GM13976 (cell line): ENCODE data around the gene ARHGAP6.

ENCODE experiments used
- DNase-seq: peaks from one replicate; pipeline ENCODE4 v3.0.0; 2012; ENCODE audit warnings: low spot score
- CTCF ChIP-seq: IDR thresholded peaks from 2 replicates; pipeline ENCODE4 v1.5.1; 2012; ENCODE audit warnings: borderline replicate concordance, mild to moderate bottlenecking; ENCODE audit not compliant: insufficient read depth; ENCODE audit errors: extremely low read depth, missing control alignments, control extremely low read depth
- in situ Hi-C: fragments of 300-500 bp; cut with MboI; formaldehyde crosslinking; loops from one replicate; pipeline ENCODE4 v1.12.0; 2022; ENCODE audit warnings: low sequenced_read_pairs, mixed read lengths, inconsistent platforms; ENCODE audit not compliant: unreplicated experiment

ARHGAP6 gene

GRCh38 chrX:11406109-11406765 is 259.5 kb downstream of the ARHGAP6 start:
- no peak for TF ChIP-seq CTCF
- in situ Hi-C loops: no loop called here
- DNase-seq: no peak

GRCh38 chrX:11403631-11404030 is 262.1 kb downstream of the ARHGAP6 start:
- no peak for DNase-seq
- TF ChIP-seq CTCF: no peak
- in situ Hi-C loops: no loop called here

- DNase-seq: no peak
- in situ Hi-C loops: no loop called here
- TF ChIP-seq CTCF: no peak
Measured at GRCh38 chrX:11401966-11402365, 263.8 kb downstream of the ARHGAP6 start.

GRCh38 chrX:11399489-11400094 is 266.1 kb downstream of the ARHGAP6 start:
- no peak for DNase-seq

GRCh38 chrX:11398785-11399184 is 266.9 kb downstream of the ARHGAP6 start:
- no peak for TF ChIP-seq CTCF
- no peak for DNase-seq
- in situ Hi-C loops: no loop called here

More at GRCh38 chrX:11399489-11400094, 266.1 kb downstream of the ARHGAP6 start:
- in situ Hi-C loops: no loop called here
- TF ChIP-seq CTCF: no peak

- in situ Hi-C loops: no loop called here
- TF ChIP-seq CTCF: no peak
- no peak for DNase-seq
Measured at GRCh38 chrX:11398139-11398538, 267.6 kb downstream of the ARHGAP6 start.
